NCI-H1092 treated with DMSO at 0.1 percent for 48 hours (cell line): ENCODE measurements around the gene FGF4.

Experiments used
- DNase-seq: peaks from one replicate; lab custom pipeline; 2025; lab: John Stamatoyannopoulos, UW

FGF4 gene, protein sequence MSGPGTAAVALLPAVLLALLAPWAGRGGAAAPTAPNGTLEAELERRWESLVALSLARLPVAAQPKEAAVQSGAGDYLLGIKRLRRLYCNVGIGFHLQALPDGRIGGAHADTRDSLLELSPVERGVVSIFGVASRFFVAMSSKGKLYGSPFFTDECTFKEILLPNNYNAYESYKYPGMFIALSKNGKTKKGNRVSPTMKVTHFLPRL

DNA sequence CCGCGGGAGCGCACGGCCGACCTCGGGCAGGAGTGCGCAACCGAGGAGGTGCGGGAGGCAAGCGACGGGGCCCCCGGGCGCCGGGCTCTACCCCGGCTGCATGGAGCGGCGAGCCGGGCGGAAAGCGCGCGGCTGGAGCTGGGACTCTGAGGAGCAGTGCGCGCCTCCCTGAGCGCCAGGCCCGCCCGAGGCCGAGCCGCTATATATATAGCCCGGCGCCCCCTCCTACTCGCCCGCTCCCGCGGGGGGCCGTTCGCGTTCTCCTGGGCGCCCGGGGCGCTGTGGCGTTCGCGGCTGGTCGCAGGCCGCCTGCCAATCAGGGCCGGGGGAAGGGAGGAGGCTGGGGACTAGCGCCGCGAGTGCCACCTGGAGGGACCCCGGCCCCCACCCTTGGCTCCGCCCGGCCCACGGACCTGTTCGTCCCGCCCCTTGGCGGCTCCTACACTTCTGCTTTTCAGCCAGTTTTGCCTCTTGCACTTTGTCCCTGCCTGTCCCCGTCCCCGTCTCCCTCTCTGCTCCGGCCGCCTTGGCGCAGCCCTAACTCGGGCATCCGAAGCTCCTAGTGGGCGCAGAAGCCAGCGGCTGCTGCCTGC lies at the start of gene FGF4:
Gene FGF4 (minus strand): TSS at position 179 of the 593 bp plus-strand sequence. CDS start 257 bp downstream, outside the sequence.
- DNase-seq = no peak

DNA sequence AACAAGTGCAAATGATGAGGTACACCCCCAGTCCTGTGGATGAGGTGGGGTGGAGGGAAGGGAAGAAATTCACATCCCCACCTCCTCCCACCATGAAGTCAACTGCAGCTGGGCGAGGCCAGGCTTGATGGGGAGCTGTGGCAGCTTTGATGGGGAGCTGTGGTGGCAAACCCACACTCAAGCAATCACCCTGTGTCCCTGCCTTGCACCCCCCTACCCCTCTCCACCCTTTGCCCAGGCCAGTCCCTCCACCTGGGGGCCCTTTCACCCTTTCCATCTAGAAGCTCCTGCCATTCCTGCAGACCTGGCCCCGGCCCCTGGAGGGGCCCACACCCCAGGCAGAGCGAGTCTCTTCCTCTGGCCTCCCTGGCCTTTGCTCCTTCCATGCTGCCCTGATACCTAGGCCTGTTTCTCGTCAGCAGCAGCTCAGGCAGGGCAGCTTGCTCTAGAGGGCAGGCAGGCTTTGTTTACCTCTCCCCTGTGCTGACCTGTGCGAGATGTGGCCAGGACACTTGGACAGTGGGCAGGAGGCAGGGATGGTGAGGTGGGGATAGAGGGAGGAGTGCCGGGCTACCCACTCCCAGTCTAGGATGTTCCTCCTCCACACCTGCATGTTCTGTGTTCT lies 48.6 kb upstream of the FGF4 start:
- DNase-seq = no peak

DNA sequence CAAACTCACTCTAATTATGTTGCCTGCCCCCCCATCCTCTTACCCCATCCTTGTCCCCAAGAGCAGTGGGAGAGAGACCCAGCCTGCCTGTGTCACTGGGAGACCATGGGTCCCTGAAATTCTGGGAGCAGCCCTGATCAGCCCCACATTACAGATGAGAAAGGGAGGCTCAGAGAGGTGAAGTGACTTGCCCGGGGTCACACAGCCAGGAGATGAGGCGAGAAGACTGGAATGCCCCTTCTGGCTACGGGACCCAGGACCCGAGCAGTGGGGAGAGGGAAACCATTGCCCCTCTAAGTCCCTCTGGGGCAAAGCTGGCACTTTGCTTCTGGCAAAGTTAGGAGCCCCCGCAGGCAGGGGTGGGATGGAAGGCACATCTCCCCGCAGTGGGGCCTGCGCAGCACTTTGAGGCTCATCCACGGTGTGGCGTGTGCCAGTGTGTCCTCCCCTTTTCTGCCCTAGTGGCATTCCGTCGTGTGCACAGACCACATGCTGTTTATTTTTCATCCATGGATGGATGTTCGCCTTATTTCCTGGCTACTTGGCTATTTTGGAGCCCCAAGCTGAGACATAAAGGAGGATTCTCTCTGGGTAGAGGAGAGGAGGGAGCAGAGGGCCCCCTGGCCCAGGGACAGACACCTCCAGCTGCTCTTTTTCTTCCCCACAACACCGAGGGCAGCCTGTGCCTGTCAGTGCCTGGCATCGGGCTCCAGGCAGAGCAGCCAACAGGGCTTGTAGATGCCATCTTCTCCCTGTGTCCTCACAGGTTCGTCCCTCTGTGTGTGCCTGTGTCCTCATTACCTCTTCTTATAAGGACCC lies 47.7 kb upstream of the FGF4 start:
- no peak for DNase-seq

DNA sequence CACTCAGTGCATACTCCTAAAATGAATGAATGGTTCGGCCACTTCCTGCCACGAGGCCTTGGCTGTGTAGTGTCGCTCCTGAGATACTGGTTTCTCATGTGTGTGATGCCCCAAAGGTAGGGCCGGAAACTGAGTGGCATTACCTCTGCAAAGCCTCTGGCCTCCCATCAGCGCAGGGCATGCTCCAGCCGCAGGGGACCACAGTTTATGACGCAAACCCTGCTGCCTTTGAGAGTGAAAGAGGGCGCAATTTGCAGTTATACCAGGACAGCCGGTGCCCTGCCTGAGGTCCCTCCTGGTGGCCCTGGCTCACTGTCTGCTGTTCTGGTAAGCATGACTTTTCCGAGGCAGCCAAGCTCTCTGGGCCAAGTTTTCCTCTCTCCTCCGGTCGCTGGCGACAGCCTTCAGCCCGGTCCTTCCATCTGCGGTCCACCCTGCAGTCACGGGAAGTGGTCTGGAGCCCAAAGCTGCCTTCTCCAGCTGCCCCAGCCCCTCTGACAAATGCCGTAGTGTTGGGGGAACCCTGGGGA lies 46.4 kb upstream of the FGF4 start:
- DNase-seq = no peak

DNA sequence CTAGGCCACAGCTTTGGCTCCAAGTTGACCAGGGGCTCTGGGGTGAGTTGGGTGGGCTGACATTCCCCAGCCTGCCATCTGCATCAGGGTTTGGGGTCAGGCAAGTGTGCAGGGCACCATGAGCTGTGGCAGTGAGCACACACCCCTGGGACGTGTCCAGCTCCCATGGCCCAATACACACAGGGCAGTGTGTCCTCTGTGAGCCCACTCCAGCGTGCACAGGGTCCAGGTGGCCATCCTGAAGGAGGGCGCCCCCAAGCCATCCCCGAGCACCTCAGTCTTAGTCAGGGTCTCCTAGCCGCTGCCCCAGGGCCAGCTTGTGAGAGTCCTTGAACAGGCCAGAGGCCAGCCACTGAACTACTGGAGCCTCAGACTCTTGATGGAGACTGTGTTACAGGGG lies 45.3 kb upstream of the FGF4 start:
- DNase-seq = no peak

DNA sequence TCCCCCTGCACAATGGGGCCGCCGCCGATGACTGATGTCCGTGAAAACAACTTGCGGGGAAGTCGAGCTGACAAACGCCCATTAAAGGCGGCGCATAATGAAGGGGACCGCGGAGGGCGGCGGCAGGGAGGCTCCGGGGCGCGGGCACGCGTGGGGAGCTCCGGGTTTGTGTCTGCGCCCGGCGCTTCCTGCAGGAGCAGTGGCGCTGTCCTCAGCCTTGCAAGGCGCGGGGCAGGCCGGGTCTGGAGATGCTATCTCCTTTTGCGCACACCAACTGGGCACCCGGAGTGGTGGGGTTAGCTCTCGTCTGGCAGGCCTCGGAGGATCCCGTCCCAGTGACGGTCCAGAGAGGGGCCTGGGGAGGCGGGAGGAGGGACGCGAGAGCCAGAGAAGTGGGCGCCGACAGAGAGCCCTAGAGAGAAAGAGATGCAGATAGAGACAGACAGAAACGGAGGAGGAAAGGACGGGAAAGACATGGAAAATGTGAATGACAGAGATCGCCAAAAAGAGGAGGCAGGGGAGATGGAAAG lies 44.5 kb upstream of the FGF4 start:
- DNase-seq = no peak

DNA sequence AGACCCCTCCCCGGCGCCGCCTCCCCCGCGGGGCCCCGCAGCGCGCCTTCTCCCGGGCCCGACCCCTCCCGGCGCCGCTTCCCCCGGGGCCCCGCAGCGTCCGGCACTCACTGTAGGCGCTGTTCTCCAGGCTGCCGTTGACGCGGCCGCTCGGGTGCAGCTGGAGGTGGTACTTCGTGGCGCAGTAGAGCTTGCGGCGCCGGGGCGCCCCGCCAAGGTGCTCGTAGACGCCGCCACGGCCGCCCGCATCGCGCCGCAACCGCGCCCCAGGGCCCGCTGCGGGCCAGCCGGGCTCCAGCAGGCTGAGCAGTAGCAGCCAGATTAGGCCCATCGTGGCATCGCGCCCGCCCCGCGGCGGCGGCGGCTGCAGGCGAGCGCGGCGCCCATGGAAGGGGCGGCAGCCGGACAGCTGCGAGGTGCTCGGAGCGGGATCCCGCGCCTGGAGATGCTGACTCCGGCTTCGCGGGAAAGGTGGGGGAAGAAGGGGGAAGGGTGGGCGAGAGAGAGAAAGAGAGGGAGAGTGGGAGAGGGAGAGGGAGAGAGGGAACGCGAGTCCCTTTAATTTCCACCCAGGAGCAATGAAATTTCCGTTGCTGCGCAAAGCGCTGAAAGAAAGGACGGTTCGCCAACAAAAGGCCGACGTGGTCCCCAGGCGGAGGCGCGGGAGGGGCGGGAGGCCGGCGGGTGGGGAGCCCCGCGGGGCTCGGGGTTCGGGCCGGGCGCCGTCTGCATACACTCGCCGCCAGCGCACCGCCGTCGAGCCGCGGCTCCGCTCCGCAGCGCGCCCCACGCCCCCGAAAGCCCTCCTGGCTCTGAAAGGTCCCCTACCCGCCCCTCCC lies 43.7 kb upstream of the FGF4 start, which contains the start of gene FGF3:
Gene FGF3 (minus strand): TSS at position 814 of the 839 bp plus-strand sequence. CDS start 483 bp downstream, at position 331.
- no peak for DNase-seq

DNA sequence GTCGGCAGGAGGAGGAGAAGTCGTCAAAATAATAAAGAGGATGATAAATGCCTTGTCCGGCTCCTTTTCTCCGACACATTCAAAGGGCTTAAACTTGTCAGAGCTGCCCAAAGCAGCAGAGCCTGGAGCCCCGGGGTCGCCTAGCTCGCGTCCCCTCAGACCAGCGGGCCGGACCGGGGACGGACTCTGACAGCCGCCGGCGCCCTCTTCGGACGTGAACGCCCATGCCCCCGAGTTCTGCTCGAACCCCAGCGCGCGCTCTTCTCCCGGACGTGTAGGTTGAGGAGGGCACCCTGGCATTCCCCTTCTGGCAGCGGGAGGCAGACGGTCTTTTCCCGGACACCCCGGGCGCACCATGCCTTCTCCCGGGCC lies 43.1 kb upstream of the FGF4 start:
- no peak for DNase-seq

DNA sequence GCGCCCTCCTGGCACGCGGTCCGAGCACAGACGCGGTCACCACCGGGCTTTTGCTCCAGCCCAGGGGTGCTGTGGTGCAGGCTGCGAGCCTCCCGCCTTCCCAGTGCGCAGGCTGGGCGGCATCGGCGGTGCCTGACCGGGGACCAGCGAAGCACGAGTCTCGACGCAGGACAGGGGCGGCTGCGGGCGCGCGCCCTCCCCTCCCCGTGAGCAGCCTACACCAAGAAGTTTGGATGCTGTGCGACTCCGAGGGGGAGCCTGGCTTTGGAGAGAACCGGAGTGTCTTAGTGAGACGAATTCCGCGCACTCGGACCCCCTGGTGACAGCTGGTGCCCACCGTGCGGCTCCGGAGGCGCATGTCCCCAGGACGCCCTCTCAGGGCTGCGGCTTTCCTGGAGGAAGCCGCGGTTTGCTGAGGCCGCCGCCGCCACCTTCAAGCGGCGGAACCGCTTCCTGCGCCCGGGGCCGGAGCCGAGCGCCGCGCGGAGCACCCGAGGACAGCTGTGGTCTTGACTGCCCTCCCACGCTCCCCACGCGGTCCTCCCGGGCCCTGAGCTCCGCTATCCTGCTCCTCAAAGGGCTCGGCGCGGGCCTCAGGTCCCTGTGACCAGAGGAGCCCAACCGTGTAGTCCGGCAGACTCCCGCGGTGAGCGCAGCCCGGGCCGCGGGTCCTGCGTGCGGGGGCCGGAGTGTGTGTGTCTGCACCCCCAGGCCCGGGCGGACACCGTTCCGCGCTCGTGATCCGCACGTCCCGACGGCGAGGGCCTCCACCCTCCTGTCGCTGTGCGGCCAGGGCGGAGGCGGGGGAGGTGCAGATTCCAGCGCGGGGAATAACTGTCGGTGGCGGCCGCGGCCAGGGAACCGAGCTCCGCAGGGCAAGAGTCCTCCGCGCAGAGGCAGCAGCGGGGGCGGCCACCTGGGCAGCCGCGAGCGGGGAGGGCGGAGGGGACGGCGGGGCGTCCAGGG lies 42.4 kb upstream of the FGF4 start:
- no peak for DNase-seq

DNA sequence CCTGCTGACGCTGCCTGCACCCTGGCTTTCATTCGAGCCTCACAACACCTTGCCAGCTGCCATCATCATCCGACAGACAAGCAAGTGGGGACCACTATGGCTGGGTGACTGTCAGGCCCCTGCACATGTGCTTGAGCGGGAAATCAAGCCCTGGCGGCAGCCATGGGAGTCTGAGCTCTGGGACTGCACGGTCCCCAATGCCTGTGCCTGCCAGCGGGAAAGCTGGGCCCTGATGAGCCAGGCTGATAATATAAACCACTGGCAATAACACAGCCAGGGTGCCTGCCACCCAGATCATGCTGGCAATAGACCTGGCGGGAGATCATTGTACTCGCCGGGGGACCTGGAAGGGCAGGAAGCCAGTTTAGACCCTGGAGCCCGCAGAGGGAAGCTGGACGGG lies 41.5 kb upstream of the FGF4 start:
- no peak for DNase-seq

DNA sequence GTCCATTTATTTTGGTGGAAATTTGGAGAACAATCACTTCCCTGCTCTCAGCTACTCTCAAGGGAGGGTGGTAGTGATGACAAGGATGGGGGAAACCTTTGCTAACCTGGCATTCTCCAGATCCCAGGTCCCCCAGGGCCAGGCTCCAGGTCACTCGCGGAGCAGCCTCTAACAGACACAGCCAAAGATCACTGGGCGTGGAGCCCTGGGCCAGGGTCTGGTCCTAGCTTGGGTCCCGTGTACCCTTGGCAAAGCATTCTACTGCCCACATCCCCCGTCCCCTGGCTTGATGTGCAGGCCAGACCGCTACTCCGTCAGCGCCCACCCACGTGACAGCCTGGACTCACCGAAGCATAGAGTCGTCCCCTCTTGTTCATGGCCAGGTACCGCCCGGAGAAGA lies 40.8 kb upstream of the FGF4 start:
- DNase-seq = no peak

DNA sequence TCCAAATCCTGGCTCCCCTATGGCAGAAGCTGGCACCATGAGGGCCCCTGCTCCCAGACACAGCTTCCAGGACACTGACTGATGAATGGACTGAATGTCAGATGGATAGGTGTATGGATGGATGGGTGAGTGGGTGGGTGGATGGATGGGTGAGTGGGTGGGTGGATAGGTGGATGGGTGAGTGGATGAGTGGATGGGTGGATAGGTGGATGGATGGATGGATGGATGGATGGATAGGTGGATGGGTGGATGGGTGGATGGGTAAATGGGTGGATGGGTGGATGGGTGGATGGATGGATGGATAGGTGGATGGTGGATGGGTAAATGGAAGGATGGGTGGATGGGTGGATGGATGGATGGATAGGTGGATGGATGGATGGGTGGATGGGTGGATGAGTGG lies 39.8 kb upstream of the FGF4 start:
- DNase-seq = no peak

DNA sequence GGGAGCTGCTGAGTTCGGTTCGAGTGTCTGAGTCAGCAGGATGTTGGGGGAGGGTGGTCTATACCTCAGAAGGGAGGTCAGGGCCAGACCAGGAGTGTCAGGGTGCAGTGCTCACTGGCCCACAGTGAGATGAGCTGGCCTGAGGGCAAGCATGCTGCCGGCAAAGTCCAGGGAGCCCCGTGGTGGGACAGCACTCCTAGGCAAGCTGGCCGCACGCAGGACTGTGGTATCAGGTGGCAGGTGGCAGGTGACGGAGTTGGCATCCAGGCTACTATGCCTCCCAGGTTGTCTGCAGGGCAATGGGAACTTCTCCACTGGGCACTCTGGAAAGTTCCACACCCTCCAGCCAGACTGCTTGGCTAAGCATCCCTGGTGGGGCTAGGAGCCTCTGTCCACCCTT lies 39.3 kb upstream of the FGF4 start:
- no peak for DNase-seq

DNA sequence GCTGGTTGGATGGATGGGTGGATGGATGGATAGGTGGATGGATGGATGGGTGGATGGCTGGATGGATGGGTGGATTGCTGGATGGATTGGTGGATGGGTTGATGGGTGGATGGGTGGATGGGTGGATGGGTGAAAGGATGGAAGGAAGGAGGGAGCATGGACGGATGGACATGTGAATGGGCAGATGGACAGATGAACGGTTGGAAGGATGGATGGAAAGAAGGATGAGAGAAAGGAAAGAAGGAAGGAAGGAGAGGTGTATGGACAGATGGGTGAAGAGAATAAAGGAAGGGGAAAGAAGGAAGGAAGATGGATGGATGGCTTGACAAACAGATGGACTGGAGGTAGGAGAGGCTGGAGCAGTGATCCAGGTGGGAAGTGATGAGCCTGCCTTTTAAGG lies 38.7 kb upstream of the FGF4 start:
- no peak for DNase-seq

DNA sequence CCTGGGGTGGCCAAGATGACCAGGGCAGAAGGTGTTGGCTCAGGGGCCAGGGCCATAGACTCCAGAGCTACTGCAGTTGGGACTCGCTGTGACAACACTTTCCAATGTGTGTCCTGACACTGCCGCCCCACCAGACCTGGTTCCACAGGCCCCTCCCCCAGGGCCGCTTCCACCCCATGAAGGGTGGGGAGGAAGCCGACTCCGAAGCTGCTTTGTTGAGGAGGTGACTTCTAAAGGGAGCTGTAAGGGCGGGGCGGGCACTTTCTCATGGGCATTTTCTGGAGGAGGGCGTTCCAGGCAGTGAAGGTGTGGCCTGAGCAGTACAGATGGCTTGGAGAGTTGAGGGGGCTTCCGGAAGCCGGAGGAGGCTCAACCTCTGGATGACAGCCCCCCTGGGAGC lies 37.8 kb upstream of the FGF4 start:
- no peak for DNase-seq

DNA sequence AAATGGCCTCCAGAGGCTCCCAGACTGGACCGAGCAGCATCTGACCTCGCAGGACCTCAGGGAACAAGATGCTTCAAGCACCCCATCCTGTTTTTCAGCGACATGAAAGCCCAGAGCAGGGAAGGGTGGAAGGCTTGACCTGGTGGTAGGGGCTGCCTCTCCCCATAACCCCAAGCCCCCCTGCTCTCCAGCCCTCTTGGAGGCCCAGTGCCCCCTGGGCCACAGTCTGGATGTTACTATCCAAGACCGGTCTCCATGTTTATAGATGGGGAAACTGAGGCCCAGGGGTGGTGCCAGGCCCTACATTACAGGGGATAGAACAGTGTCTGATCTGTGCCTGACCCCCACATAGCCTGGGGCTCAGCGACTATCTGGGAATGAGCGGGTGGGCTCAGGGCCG lies 37.1 kb upstream of the FGF4 start:
- DNase-seq = no peak

DNA sequence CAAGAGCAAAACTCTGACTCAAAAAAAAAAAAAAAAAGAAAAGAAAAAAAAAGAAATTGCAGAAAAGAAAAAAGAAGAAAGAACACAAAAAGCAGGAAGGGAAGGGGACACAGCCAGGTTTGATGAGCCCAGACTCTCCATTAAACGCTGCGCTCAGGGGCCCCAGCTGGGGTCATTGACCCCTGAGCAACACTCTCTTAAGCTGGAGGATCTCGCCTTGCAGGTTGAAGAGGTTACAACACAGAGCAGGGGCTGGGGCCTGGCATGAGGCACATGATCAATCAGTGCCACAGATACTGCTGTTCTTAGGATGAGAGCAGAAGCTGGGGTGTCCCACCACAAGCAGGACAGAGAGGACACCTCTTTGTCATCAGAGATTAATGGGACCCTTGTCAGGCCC lies 36.3 kb upstream of the FGF4 start:
- no peak for DNase-seq

DNA sequence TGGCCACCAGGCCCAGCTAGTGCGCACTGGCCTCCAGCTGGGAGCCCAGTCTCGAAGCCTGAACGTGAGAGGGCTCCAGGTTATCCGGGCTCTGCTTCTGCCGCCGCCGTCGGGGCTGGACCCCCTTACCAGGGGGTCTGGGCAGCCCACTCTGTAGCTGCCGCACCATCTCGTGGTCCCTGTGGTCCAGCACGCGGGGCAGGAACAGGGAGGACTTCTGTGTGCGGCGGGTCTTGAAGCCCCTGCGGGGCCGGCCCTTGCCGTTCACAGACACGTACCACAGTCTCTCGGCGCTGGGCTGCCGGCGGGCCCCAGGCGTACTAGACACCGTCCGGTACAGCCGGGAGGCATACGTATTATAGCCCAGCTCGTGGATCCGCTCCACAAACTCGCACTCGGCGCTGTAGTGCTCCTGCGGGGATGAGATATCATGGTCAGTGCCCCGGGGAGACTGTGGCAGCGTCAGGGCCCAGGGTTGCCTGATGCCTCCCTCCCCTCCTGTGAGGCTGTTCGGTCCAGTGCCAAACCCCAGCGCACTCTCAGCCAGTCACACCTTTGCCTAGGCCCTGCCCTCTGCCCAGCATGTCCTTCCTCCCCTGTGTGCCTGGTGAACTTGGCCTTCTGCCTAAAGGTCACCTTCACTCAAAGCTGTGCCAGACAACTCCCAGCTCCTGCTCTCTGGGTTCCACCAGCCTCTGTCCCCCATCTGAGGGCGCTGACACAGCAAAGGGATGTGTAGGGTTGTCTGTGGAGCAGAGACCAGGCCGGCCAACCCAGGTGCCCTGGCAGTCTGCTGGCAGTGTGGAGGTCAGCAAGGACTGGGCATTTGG lies 35.4 kb upstream of the FGF4 start:
- DNase-seq = no peak

DNA sequence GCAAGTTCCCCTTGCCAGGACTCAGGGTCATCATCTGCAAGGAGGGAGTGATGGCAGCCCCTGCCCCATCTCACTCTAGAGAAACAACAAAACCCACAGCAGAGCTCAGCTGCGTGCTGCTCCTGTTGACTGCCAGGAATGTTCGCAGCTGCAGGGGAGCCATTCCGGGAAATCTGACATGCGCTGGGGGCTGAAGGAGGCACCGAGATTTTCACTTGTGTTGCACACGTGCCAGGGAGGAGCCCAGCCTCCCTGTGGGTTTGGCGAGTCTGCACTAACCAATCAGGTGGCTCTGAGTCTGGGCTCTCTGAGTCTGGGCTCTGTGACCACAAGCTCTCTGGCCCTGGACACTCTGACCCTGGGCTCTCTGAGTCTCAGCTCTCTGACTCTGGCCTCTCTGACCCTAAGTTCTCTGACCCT lies 33.5 kb upstream of the FGF4 start:
- DNase-seq = no peak
